ENCODE results near the gene PDXDC1.

The PDXDC1 gene

GRCh38 chr16:15031179-15031578, 56.4 kb downstream of the PDXDC1 start:
- H3K9me3 ChIP-seq (ENCODE audit: severe bottlenecking): no peaks in the 10 kb centered on the region
- no peak for TF ChIP-seq CTCF (IDR thresholded peaks at IDR 0.05; ENCODE audit: poor library complexity, severe bottlenecking)
- no peak overlapping the region for H3K4me3 ChIP-seq (ENCODE audit: severe bottlenecking)
- H3K27ac ChIP-seq (ENCODE audit: poor library complexity, severe bottlenecking): no peak overlapping the region
- peaks cover 8% of the 10 kb centered on the region for H3K4me1 ChIP-seq (ENCODE audit: insufficient read depth, poor library complexity, severe bottlenecking)
- H3K27me3 ChIP-seq (ENCODE audit: insufficient read depth, poor library complexity, severe bottlenecking): no peaks in the 10 kb centered on the region
- ATAC-seq (ENCODE audit: low read depth): no peak
- peak; percentile 9 for DNase-seq (ENCODE audit: low spot score)
- peaks cover 65% of the 10 kb centered on the region for H3K36me3 ChIP-seq (ENCODE audit: low read depth)

- ATAC-seq (ENCODE audit: low read depth): no peak
- TF ChIP-seq CTCF (IDR thresholded peaks at IDR 0.05; ENCODE audit: poor library complexity, severe bottlenecking): no peak
- peaks cover 66% of the 10 kb centered on the region for H3K36me3 ChIP-seq (ENCODE audit: low read depth)
These were observed 56.8 kb downstream of the PDXDC1 start for GRCh38 chr16:15031586-15031985.

GRCh38 chr16:15032547-15033308, 57.9 kb downstream of the PDXDC1 start:
- ATAC-seq (ENCODE audit: low read depth) (no peak), DNase-seq (ENCODE audit: low spot score) (peak; percentile 26)
- no peak for TF ChIP-seq CTCF (IDR thresholded peaks at IDR 0.05; ENCODE audit: poor library complexity, severe bottlenecking)
- Histone ChIP-seq H3K4me3 (ENCODE audit: severe bottlenecking) (no peak overlapping the region), H3K9me3 (ENCODE audit: severe bottlenecking) (no peaks in the 10 kb centered on the region), H3K27me3 (ENCODE audit: insufficient read depth, poor library complexity, severe bottlenecking) (no peaks in the 10 kb centered on the region), H3K36me3 (ENCODE audit: low read depth) (peaks cover 76% of the 10 kb centered on the region), H3K27ac (ENCODE audit: poor library complexity, severe bottlenecking) (no peak overlapping the region), H3K4me1 (ENCODE audit: insufficient read depth, poor library complexity, severe bottlenecking) (peaks cover 5% of the 10 kb centered on the region)

More at GRCh38 chr16:15031586-15031985, 56.8 kb downstream of the PDXDC1 start:
- no peak overlapping the region for H3K27ac ChIP-seq (ENCODE audit: poor library complexity, severe bottlenecking)
- H3K9me3 ChIP-seq (ENCODE audit: severe bottlenecking): no peaks in the 10 kb centered on the region
- H3K4me3 ChIP-seq (ENCODE audit: severe bottlenecking): no peak overlapping the region
- H3K27me3 ChIP-seq (ENCODE audit: insufficient read depth, poor library complexity, severe bottlenecking): no peaks in the 10 kb centered on the region
- no peak for DNase-seq (ENCODE audit: low spot score)
- peaks cover 8% of the 10 kb centered on the region for H3K4me1 ChIP-seq (ENCODE audit: insufficient read depth, poor library complexity, severe bottlenecking)

GRCh38 chr16:15033309-15033707, 58.5 kb downstream of the PDXDC1 start:
- Histone ChIP-seq H3K4me3 (ENCODE audit: severe bottlenecking) (no peak overlapping the region), H3K36me3 (ENCODE audit: low read depth) (peaks cover 81% of the 10 kb centered on the region), H3K27ac (ENCODE audit: poor library complexity, severe bottlenecking) (no peak overlapping the region)

More at GRCh38 chr16:15033309-15033707, 58.5 kb downstream of the PDXDC1 start:
- peak; percentile 39 for DNase-seq (ENCODE audit: low spot score)
- ATAC-seq (ENCODE audit: low read depth): no peak
- peaks cover 4% of the 10 kb centered on the region for H3K4me1 ChIP-seq (ENCODE audit: insufficient read depth, poor library complexity, severe bottlenecking)
- H3K27me3 ChIP-seq (ENCODE audit: insufficient read depth, poor library complexity, severe bottlenecking): no peaks in the 10 kb centered on the region
- no peaks in the 10 kb centered on the region for H3K9me3 ChIP-seq (ENCODE audit: severe bottlenecking)
- TF ChIP-seq CTCF (IDR thresholded peaks at IDR 0.05; ENCODE audit: poor library complexity, severe bottlenecking): no peak

All from RWPE2 (cell line).